ENCODE results near the gene TMEM175.

TMEM175 gene

DNA sequence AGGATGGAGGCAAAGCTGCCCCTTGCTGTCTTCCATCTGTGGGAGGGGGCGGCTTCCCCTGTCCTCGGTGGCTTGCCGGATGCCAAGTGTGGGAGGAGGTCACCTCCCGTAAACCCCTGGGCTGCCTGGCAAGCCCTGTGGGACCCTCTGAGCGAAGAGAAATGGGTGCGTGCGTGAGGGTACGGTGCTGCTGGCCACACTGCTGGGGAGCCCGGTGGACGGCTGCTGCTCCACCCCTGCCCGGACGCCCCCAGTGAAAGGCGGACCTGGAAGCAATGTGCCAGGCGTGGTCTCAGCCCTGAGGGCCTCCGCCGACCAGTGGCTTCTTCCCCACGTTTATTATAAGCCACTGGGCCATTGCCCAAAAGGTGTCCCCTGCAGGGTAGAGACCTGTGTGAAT, 50.0 kb downstream of the TMEM175 start (continued):
- TF ChIP-seq, protein P1, sequence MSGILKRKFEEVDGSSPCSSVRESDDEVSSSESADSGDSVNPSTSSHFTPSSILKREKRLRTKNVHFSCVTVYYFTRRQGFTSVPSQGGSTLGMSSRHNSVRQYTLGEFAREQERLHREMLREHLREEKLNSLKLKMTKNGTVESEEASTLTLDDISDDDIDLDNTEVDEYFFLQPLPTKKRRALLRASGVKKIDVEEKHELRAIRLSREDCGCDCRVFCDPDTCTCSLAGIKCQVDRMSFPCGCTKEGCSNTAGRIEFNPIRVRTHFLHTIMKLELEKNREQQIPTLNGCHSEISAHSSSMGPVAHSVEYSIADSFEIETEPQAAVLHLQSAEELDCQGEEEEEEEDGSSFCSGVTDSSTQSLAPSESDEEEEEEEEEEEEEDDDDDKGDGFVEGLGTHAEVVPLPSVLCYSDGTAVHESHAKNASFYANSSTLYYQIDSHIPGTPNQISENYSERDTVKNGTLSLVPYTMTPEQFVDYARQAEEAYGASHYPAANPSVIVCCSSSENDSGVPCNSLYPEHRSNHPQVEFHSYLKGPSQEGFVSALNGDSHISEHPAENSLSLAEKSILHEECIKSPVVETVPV (CRISPR knock-in tag; IDR thresholded peaks at IDR 0.05) = no peak
- no peak for TF ChIP-seq ZFP3 (CRISPR knock-in tag; IDR thresholded peaks at IDR 0.05)
- TF ChIP-seq, protein P2, sequence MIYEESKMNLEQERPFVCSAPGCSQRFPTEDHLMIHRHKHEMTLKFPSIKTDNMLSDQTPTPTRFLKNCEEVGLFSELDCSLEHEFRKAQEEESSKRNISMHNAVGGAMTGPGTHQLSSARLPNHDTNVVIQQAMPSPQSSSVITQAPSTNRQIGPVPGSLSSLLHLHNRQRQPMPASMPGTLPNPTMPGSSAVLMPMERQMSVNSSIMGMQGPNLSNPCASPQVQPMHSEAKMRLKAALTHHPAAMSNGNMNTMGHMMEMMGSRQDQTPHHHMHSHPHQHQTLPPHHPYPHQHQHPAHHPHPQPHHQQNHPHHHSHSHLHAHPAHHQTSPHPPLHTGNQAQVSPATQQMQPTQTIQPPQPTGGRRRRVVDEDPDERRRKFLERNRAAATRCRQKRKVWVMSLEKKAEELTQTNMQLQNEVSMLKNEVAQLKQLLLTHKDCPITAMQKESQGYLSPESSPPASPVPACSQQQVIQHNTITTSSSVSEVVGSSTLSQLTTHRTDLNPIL (CRISPR knock-in tag; IDR thresholded peaks at IDR 0.05; ENCODE audit: low read depth) = no peak
- no peak for TF ChIP-seq SNAI2 (CRISPR knock-in tag; IDR thresholded peaks at IDR 0.05)
- no peak for TF ChIP-seq GLIS3 (CRISPR knock-in tag; IDR thresholded peaks at IDR 0.05)
- TF ChIP-seq PPARA (CRISPR knock-in tag; IDR thresholded peaks at IDR 0.05; ENCODE audit: borderline replicate concordance) = no peak
- TF ChIP-seq OSR1 (CRISPR knock-in tag; IDR thresholded peaks at IDR 0.05) = no peak
- TF ChIP-seq ZC3H10 (CRISPR knock-in tag; IDR thresholded peaks at IDR 0.05) = no peak
- TF ChIP-seq TCF4 (CRISPR knock-in tag; IDR thresholded peaks at IDR 0.05; ENCODE audit: borderline replicate concordance) = no peak
- TF ChIP-seq RARB (CRISPR knock-in tag; IDR thresholded peaks at IDR 0.05) = no peak
- no peak for TF ChIP-seq ESRRG (CRISPR knock-in tag; IDR thresholded peaks at IDR 0.05)

DNA sequence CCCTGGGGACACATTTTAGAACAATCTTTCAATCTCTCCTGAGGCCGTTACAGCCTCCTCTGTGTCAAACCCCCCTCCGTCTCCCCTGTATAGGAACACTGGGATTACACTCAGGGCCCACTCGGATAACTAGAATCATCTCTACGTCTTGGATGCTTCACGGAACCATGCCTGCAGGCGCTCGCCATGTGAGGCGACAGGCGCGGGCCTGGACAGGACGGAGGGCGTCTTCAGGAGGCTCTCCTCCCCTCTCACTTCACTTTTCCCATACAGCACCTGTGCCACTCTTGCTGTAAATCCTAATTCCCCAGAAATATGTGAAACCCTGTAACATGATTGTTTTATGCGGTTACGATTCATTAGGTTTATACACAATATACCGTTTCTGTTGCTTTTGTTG, 50.6 kb downstream of the TMEM175 start:
- ATAC-seq = no peak
- TF ChIP-seq ZFP3 (CRISPR knock-in tag; IDR thresholded peaks at IDR 0.05) (no peak), PPARA (CRISPR knock-in tag; IDR thresholded peaks at IDR 0.05; ENCODE audit: borderline replicate concordance) (no peak), ZNF8 (CRISPR knock-in tag; IDR thresholded peaks at IDR 0.05) (no peak), GLIS3 (CRISPR knock-in tag; IDR thresholded peaks at IDR 0.05) (no peak), ESRRG (CRISPR knock-in tag; IDR thresholded peaks at IDR 0.05) (no peak), OSR1 (CRISPR knock-in tag; IDR thresholded peaks at IDR 0.05) (no peak)

DNA sequence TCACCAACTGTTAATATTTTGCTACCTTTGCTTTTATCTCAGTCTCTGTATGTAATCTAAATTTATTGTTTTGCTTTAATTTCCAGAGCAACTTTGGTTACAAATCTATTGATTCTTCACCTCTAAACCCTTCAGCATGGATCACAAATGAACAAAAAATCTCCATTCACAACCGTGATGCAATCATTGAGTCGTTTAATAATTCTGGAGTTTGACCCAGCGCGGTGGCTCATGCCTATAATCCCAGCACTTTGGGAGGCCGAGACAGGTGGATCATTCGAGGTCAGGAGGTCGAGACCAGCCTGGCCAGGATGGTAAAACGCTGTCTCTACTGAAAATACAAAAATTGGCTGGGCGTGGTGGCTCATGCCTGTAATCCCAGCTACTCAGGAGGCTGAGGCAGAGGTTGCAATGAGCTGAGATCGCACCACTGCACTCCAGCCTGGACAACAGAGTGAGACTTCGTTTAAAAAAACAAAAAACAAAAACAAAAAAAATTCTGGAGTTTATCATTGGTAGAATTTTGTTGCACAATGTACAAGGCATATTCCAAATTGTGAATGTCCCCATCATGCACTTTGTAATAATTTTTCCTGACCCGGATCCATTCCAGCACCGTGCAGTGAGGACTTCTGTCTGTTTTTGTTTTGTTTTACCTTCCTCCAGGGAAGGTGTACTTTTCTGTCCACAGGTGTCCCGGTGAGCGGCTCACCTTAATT, 52.2 kb downstream of the TMEM175 start:
- no peak for ATAC-seq
- TF ChIP-seq CSDC2 (CRISPR knock-in tag; IDR thresholded peaks at IDR 0.05) (no peak), ZFP30 (CRISPR knock-in tag; IDR thresholded peaks at IDR 0.05) (no peak), ESRRG (CRISPR knock-in tag; IDR thresholded peaks at IDR 0.05) (no peak), ZNF70 (CRISPR knock-in tag; IDR thresholded peaks at IDR 0.05) (no peak), ZFP3 (CRISPR knock-in tag; IDR thresholded peaks at IDR 0.05) (no peak), OSR1 (CRISPR knock-in tag; IDR thresholded peaks at IDR 0.05) (no peak), GLIS3 (CRISPR knock-in tag; IDR thresholded peaks at IDR 0.05) (no peak), ARNTL (CRISPR knock-in tag; IDR thresholded peaks at IDR 0.05; ENCODE audit: borderline replicate concordance, low read depth) (no peak), ISL1 (CRISPR knock-in tag; IDR thresholded peaks at IDR 0.05) (no peak), ZNF8 (CRISPR knock-in tag; IDR thresholded peaks at IDR 0.05) (no peak), SNAI2 (CRISPR knock-in tag; IDR thresholded peaks at IDR 0.05) (no peak), ZC3H10 (CRISPR knock-in tag; IDR thresholded peaks at IDR 0.05) (no peak), TCF4 (CRISPR knock-in tag; IDR thresholded peaks at IDR 0.05; ENCODE audit: borderline replicate concordance) (no peak), RARB (CRISPR knock-in tag; IDR thresholded peaks at IDR 0.05) (no peak)
- TF ChIP-seq, protein P3, sequence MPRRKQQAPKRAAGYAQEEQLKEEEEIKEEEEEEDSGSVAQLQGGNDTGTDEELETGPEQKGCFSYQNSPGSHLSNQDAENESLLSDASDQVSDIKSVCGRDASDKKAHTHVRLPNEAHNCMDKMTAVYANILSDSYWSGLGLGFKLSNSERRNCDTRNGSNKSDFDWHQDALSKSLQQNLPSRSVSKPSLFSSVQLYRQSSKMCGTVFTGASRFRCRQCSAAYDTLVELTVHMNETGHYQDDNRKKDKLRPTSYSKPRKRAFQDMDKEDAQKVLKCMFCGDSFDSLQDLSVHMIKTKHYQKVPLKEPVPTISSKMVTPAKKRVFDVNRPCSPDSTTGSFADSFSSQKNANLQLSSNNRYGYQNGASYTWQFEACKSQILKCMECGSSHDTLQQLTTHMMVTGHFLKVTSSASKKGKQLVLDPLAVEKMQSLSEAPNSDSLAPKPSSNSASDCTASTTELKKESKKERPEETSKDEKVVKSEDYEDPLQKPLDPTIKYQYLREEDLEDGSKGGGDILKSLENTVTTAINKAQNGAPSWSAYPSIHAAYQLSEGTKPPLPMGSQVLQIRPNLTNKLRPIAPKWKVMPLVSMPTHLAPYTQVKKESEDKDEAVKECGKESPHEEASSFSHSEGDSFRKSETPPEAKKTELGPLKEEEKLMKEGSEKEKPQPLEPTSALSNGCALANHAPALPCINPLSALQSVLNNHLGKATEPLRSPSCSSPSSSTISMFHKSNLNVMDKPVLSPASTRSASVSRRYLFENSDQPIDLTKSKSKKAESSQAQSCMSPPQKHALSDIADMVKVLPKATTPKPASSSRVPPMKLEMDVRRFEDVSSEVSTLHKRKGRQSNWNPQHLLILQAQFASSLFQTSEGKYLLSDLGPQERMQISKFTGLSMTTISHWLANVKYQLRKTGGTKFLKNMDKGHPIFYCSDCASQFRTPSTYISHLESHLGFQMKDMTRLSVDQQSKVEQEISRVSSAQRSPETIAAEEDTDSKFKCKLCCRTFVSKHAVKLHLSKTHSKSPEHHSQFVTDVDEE (CRISPR knock-in tag; IDR thresholded peaks at IDR 0.05) = no peak
- TF ChIP-seq, protein P4, sequence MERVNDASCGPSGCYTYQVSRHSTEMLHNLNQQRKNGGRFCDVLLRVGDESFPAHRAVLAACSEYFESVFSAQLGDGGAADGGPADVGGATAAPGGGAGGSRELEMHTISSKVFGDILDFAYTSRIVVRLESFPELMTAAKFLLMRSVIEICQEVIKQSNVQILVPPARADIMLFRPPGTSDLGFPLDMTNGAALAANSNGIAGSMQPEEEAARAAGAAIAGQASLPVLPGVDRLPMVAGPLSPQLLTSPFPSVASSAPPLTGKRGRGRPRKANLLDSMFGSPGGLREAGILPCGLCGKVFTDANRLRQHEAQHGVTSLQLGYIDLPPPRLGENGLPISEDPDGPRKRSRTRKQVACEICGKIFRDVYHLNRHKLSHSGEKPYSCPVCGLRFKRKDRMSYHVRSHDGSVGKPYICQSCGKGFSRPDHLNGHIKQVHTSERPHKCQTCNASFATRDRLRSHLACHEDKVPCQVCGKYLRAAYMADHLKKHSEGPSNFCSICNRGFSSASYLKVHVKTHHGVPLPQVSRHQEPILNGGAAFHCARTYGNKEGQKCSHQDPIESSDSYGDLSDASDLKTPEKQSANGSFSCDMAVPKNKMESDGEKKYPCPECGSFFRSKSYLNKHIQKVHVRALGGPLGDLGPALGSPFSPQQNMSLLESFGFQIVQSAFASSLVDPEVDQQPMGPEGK (CRISPR knock-in tag; IDR thresholded peaks at IDR 0.05; ENCODE audit: borderline replicate concordance) = no peak
- TF ChIP-seq, protein P2 (CRISPR knock-in tag; IDR thresholded peaks at IDR 0.05; ENCODE audit: low read depth) = no peak

Data from SK-N-SH treated with all-trans-retinoic acid at 6 μM for 48 hours (cell line).